PFSK-1 (cell line): ENCODE results near the gene MEF2D.

ENCODE experiments used
- FOXP2 ChIP-seq: optimal IDR thresholded peaks from 2 replicates; pipeline ENCODE3; 2011; ENCODE audit warnings: borderline replicate concordance, control low read depth, inconsistent platforms; ENCODE audit not compliant: insufficient read depth; ENCODE audit errors: extremely low read length, extremely low read depth
- POLR2AphosphoS5 ChIP-seq: IDR thresholded peaks from 2 replicates; pipeline ENCODE4 v1.6.1; 2012; ENCODE audit warnings: low read depth, mild to moderate bottlenecking, control low read depth, low read length, moderate library complexity
- REST ChIP-seq, 2 experiments: IDR thresholded peaks; 2 replicates each; pipeline versions ENCODE4 v1.6.1 to v1.8.0; 2011 to 2012; ENCODE audit warnings: low read depth in 2 of 2, low read length in 2 of 2, control low read depth in 1 of 2, inconsistent platforms in 1 of 2, mild to moderate bottlenecking in 1 of 2, moderate library complexity in 1 of 2; ENCODE audit not compliant: insufficient read depth in 1 of 2
- SIN3A ChIP-seq: IDR thresholded peaks from 2 replicates; pipeline ENCODE4 v1.6.1; 2012; ENCODE audit warnings: mild to moderate bottlenecking, low read length, moderate library complexity, borderline replicate concordance; ENCODE audit not compliant: insufficient read depth
- TAF1 ChIP-seq: IDR thresholded peaks from 2 replicates; pipeline ENCODE4 v1.6.1; 2012; ENCODE audit warnings: low read length, control low read depth, borderline replicate concordance; ENCODE audit not compliant: insufficient read depth

MEF2D gene

DNA sequence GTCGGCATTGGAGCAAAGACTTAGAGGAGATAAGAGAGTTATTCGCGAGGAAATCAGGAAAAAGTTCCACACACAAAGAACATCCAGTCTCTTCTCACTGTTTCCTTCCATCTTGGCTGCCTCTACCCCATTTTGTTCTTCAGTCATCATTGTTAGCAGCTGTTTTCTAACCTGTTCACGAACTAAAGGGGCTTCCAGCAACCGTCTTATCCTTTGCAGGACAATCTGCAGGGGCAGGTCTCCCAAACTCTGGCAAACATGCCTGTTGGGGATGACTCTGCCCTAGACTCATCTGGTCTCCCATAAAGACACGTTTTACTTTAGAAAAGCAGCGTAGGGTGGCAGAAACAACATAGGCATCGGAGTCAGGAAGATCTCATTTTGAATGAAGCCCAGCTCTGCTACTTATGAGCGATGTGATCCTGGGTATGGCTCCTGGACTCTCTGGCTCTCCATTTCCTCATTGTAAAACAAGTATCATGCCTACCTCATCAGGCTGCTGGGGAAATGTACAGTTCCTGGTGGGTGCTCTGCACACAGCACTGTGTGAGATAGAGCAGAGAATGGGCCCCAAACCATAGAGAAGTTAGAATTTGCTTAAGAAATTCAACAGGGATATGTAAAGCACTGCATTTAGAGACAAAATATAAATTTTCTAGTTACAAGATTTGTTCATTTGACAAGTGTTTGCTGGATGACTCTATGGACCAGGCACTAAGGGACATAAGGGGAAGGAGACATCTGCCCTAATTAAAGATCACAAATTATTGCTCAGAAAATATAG, 59.7 kb downstream of the MEF2D start:
- no peak for TF ChIP-seq FOXP2
- TF ChIP-seq POLR2AphosphoS5, result no peak
- TF ChIP-seq REST (IDR thresholded peaks at IDR 0.05; ENCODE audit: insufficient read depth in 1 of 2, low read depth in 2 of 2, low read length in 2 of 2), result no peak
- TF ChIP-seq SIN3A, result no peak
- no peak for TF ChIP-seq TAF1

GRCh38 chr1:156439777-156440183, 60.8 kb downstream of the MEF2D start:
- no peak for TF ChIP-seq FOXP2
- TF ChIP-seq POLR2AphosphoS5, result no peak
- TF ChIP-seq TAF1, result no peak
- no peak for TF ChIP-seq SIN3A
- TF ChIP-seq REST (IDR thresholded peaks at IDR 0.05; ENCODE audit: insufficient read depth in 1 of 2, low read depth in 2 of 2, low read length in 2 of 2), result no peak

DNA sequence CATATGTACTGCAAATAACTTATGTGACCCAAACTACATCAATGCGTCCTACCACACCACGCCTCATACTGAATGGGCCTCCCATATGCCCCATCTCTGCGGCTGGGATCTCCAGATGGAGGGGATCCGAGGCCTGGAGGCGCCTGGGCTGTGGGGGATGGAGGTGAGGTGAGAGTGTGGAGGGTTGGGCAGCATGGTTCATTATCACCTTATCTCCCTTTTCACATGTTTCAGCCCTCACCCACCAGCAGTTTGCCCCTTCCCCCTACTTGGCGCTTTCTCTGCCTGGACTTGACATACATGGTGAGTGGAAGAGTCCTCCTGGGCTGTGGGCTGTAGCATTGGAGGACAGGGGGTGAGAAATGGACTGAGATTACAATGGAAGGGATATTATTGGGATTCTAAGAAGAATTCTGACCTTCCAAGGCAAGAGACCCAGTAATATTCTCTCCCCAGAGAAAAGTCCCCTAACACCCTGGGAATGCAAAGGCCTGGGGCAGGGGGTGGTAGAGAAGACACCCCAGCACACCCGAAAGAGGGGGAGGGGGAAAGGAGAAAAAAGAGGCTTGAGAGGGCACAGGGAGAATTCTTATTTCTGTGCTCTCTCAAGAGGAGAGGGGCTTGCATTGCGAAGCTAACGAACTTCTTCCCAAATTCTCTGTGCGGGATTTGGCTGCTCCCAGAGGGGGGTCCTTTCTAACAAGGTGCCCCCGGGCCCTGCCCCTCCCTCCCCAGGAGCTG, 61.4 kb downstream of the MEF2D start:
- TF ChIP-seq SIN3A (no peak), FOXP2 (no peak), POLR2AphosphoS5 (no peak), TAF1 (no peak), REST (IDR thresholded peaks at IDR 0.05; ENCODE audit: insufficient read depth in 1 of 2, low read depth in 2 of 2, low read length in 2 of 2) (no peak)

- TF ChIP-seq TAF1 (no peak), REST (IDR thresholded peaks at IDR 0.05; ENCODE audit: insufficient read depth in 1 of 2, low read depth in 2 of 2, low read length in 2 of 2) (no peak), FOXP2 (no peak), POLR2AphosphoS5 (no peak), SIN3A (no peak)
Observed at GRCh38 chr1:156438278-156438987, 62.1 kb downstream of the MEF2D start.
